H9 (cell line): Measurements from ENCODE around the gene TSPAN18. TPM values are rescaled to one million over a fixed set of nuclear protein-coding genes. Genes with fewer than 3 reads are reported as not detected.
A peak's percentile ranks its signal among the peaks of the same experiment; 100 is the strongest.

Experiments used
- DNase-seq: peaks from one replicate; pipeline ENCODE4 v3.0.0-alpha.2; 2017
- H2AFZ ChIP-seq: one replicate; pipeline ENCODE4 v1.6.1; 2013; ENCODE audit warnings: mild to moderate bottlenecking, low read length, control low read depth, moderate library complexity
- H2AK5ac ChIP-seq: 2 replicates; pipeline ENCODE4 v1.6.1; 2013; ENCODE audit warnings: low read length, control low read depth, mixed read lengths; ENCODE audit not compliant: insufficient read length
- H2BK120ac ChIP-seq: one replicate; pipeline ENCODE4 v1.6.1; 2013; ENCODE audit warnings: low read depth, mild to moderate bottlenecking, low read length, control low read depth, inconsistent platforms; ENCODE audit not compliant: poor library complexity, severe bottlenecking
- H2BK12ac ChIP-seq: 2 replicates; pipeline ENCODE4 v1.6.1; 2013; ENCODE audit warnings: low read length, control low read depth, mixed read lengths, low read depth; ENCODE audit not compliant: insufficient read length
- H2BK15ac ChIP-seq: 2 replicates; pipeline ENCODE4 v1.6.1; 2013; ENCODE audit warnings: low read depth, low read length, control low read depth
- H2BK20ac ChIP-seq: one replicate; pipeline ENCODE4 v1.6.1; 2013; ENCODE audit warnings: low read depth, mild to moderate bottlenecking, low read length, control low read depth, inconsistent platforms; ENCODE audit not compliant: poor library complexity, severe bottlenecking
- H2BK5ac ChIP-seq: 2 replicates; pipeline ENCODE4 v1.6.1; 2013; ENCODE audit warnings: low read length, control low read depth, mixed read lengths; ENCODE audit not compliant: insufficient read length
- H3K14ac ChIP-seq: 2 replicates; pipeline ENCODE4 v1.6.1; 2013; ENCODE audit warnings: low read length, control low read depth; ENCODE audit not compliant: insufficient read depth
- H3K18ac ChIP-seq: 2 replicates; pipeline ENCODE4 v1.6.1; 2013; ENCODE audit warnings: low read depth, mild to moderate bottlenecking, mixed read lengths, low read length, control low read depth; ENCODE audit not compliant: insufficient read length
- H3K23ac ChIP-seq: 2 replicates; pipeline ENCODE4 v1.6.1; 2013; ENCODE audit warnings: low read length, control low read depth, mixed read lengths, low read depth; ENCODE audit not compliant: insufficient read length
- H3K23me2 ChIP-seq: 2 replicates; pipeline ENCODE4 v1.6.1; 2013; ENCODE audit warnings: low read depth, mild to moderate bottlenecking, mixed read lengths, low read length, control low read depth; ENCODE audit not compliant: insufficient read length, poor library complexity, severe bottlenecking
- H3K27ac ChIP-seq: 2 replicates; pipeline ENCODE4 v1.5.1; 2013; ENCODE audit warnings: low read length, control low read depth, mixed read lengths, low read depth; ENCODE audit not compliant: insufficient read length
- H3K27me3 ChIP-seq: 2 replicates; pipeline ENCODE4 v1.6.1; 2013; ENCODE audit warnings: low read length, control low read depth, inconsistent platforms; ENCODE audit not compliant: insufficient read depth
- H3K4ac ChIP-seq: 2 replicates; pipeline ENCODE4 v1.6.1; 2013; ENCODE audit warnings: low read depth, mild to moderate bottlenecking, control low read depth, inconsistent platforms, low read length, moderate library complexity
- H3K4me1 ChIP-seq: 2 replicates; pipeline ENCODE4 v1.6.1; 2013; ENCODE audit warnings: low read length, control low read depth, inconsistent platforms; ENCODE audit not compliant: insufficient read depth
- H3K4me2 ChIP-seq: 2 replicates; pipeline ENCODE4 v1.6.1; 2013; ENCODE audit warnings: low read length, control low read depth, mixed read lengths; ENCODE audit not compliant: insufficient read length, insufficient read depth
- H3K56ac ChIP-seq: 2 replicates; pipeline ENCODE4 v1.6.1; 2013; ENCODE audit warnings: low read depth, mild to moderate bottlenecking, mixed read lengths, low read length, control low read depth; ENCODE audit not compliant: insufficient read length
- H3K79me1 ChIP-seq: 2 replicates; pipeline ENCODE4 v1.6.1; 2013; ENCODE audit warnings: low read depth, mild to moderate bottlenecking, moderate library complexity, low read length, control low read depth, inconsistent platforms; ENCODE audit not compliant: insufficient read depth, poor library complexity, severe bottlenecking
- H3K79me2 ChIP-seq: 2 replicates; pipeline ENCODE4 v1.6.1; 2013; ENCODE audit warnings: low read length, control low read depth, inconsistent platforms; ENCODE audit not compliant: insufficient read depth
- H3K9ac ChIP-seq: 2 replicates; pipeline ENCODE4 v1.6.1; 2013; ENCODE audit warnings: low read length, control low read depth, mixed read lengths; ENCODE audit not compliant: insufficient read length; ENCODE audit errors: extremely low read depth
- H3K9me3 ChIP-seq: one replicate; pipeline ENCODE4 v1.6.1; 2013; ENCODE audit warnings: low read depth, low read length, inconsistent platforms; ENCODE audit not compliant: control insufficient read depth
- H3T11ph ChIP-seq: one replicate; pipeline ENCODE4 v1.6.1; 2013; ENCODE audit warnings: mild to moderate bottlenecking, low read length, control low read depth, inconsistent platforms
- H4K20me1 ChIP-seq: one replicate; pipeline ENCODE4 v1.6.1; 2013; ENCODE audit not compliant: control insufficient read depth, insufficient read length, insufficient read depth
- H4K5ac ChIP-seq: 2 replicates; pipeline ENCODE4 v1.6.1; 2013; ENCODE audit warnings: low read depth, mild to moderate bottlenecking, mixed read lengths, low read length, control low read depth; ENCODE audit not compliant: insufficient read length
- H4K8ac ChIP-seq: replicated peaks from 2 replicates; pipeline ENCODE4 v1.6.1; 2013; ENCODE audit warnings: low read length, control low read depth, mixed read lengths, low read depth; ENCODE audit not compliant: insufficient read length
- H4K91ac ChIP-seq: 2 replicates; pipeline ENCODE4 v1.6.1; 2013; ENCODE audit warnings: low read depth, mild to moderate bottlenecking, moderate library complexity, mixed read lengths, low read length, control low read depth; ENCODE audit not compliant: insufficient read length
- H3K27ac Mint-ChIP-seq, 3 experiments: 2 replicates in 2 of 3; 3 replicates in 1 of 3; pipeline ENCODE4 v1.8.0; 2020 to 2021; ENCODE audit warnings: mixed read lengths in 3 of 3, mild to moderate bottlenecking in 1 of 3, moderate library complexity in 1 of 3
- H3K27me3 Mint-ChIP-seq: 2 replicates; pipeline ENCODE4 v1.8.0; 2021; ENCODE audit warnings: low read depth, mild to moderate bottlenecking, moderate library complexity, mixed read lengths
- H3K36me3 Mint-ChIP-seq, 3 experiments: 2 replicates in 2 of 3; 3 replicates in 1 of 3; pipeline ENCODE4 v1.8.0; 2020 to 2021; ENCODE audit warnings: low read depth in 3 of 3, mixed read lengths in 3 of 3; ENCODE audit not compliant: insufficient read depth in 1 of 3
- H3K4me1 Mint-ChIP-seq, 2 experiments: 2 replicates each; pipeline ENCODE4 v1.8.0; 2020; ENCODE audit warnings: mixed read lengths in 2 of 2
- H3K4me3 Mint-ChIP-seq, 2 experiments: 2 replicates in 1 of 2; 3 replicates in 1 of 2; pipeline ENCODE4 v1.8.0; 2020 to 2021; ENCODE audit warnings: mild to moderate bottlenecking in 2 of 2, mixed read lengths in 2 of 2, moderate library complexity in 1 of 2
- H3K9me3 Mint-ChIP-seq, 2 experiments: 2 replicates in 1 of 2; 3 replicates in 1 of 2; pipeline ENCODE4 v1.8.0; 2020; ENCODE audit warnings: mild to moderate bottlenecking in 2 of 2, mixed read lengths in 2 of 2, moderate library complexity in 1 of 2
- CTCF ChIP-seq: fragments of 200-600 bp; sonication (generic); conservative IDR thresholded peaks from 3 replicates; pipeline ENCODE4 v1.8.0; 2021; ENCODE audit warnings: antibody characterized with exemption, mild to moderate bottlenecking
- WGBS: extraction: QIAGEN DNeasy Blood & Tissue Kit; methylation state at CpG from one replicate; pipeline ENCODE4 v1.1.7; 2013; ENCODE audit warnings: missing lambda C conversion rate, low lambda C conversion rate, mixed read lengths; ENCODE audit not compliant: insufficient read length; ENCODE audit errors: extremely low coverage; 5-methylcytosine and 5-hydroxymethylcytosine counted together
- total RNA-seq: library from RNA; stranded (reverse); gene quantifications from 2 replicates; pipeline ENCODE4 v1.2.1, GENCODE V29; 2021

TSPAN18 gene
- total RNA-seq, 1 experiment from 2014 or later = 25.3 TPM

GRCh38 chr11:44868455-44869421 lies 142.0 kb downstream of the TSPAN18 start:
- H2BK12ac ChIP-seq = no peak overlapping the region
- H2BK5ac ChIP-seq = no peak overlapping the region
- no peak overlapping the region for H4K8ac ChIP-seq
- no peak overlapping the region for H3K23ac ChIP-seq
- Mint-ChIP-seq H3K9me3 (no peaks in the 10 kb centered on the region), H3K4me3 (no peak overlapping the region), H3K4me1 (peaks cover 28 to 39% of the 10 kb centered on the region in 2 experiments), H3K27me3 (no peaks in the 10 kb centered on the region; the same call in none of the 2 replicates), H3K27ac (peak overlapping the region; percentile 56 to 83 (median 65); a peak in 3 of 7 replicates), H3K36me3 (no peaks in the 10 kb centered on the region)
- H3K9me3 ChIP-seq = no peaks in the 10 kb centered on the region
- DNase-seq = no peak
- no peaks in the 10 kb centered on the region for H3K27me3 ChIP-seq
- H2AFZ ChIP-seq = no peak overlapping the region
- no peak overlapping the region for H4K91ac ChIP-seq
- no peak for TF ChIP-seq CTCF
- no peaks in the 10 kb centered on the region for H3K23me2 ChIP-seq
- no peaks in the 10 kb centered on the region for H4K20me1 ChIP-seq
- no peaks in the 10 kb centered on the region for H3K79me2 ChIP-seq
- no peak overlapping the region for H3T11ph ChIP-seq
- H4K5ac ChIP-seq = no peak overlapping the region
- H3K18ac ChIP-seq = no peak overlapping the region
- no peak overlapping the region for H3K27ac ChIP-seq
- no peak overlapping the region for H2BK120ac ChIP-seq
- no CpG with 5 or more reads among the region's 14 CpGs for WGBS
- no peak overlapping the region for H3K4me2 ChIP-seq
- no peak overlapping the region for H2BK15ac ChIP-seq
- H3K9ac ChIP-seq = no peak overlapping the region
- no peak overlapping the region for H2BK20ac ChIP-seq
- no peak overlapping the region for H3K4ac ChIP-seq
- H3K14ac ChIP-seq = no peak overlapping the region; the same call in 1 of the 2 replicates
- H3K79me1 ChIP-seq = no peaks in the 10 kb centered on the region
- H3K56ac ChIP-seq = no peak overlapping the region
- H3K4me1 ChIP-seq = no peaks in the 10 kb centered on the region
- H2AK5ac ChIP-seq = no peak overlapping the region
